ENCODE results near the gene F10.

The F10 gene

GRCh38 chr13:113140677-113141600, 18.3 kb downstream of the F10 start:
- Mint-ChIP-seq H3K36me3 (no peaks in the 10 kb centered on the region), H3K9me3 (no peaks in the 10 kb centered on the region), H3K4me3 (no peak overlapping the region), H3K4me1 (no peaks in the 10 kb centered on the region), H3K27ac (no peak overlapping the region), H3K27me3 (peaks cover 3% of the 10 kb centered on the region)
- DNase-seq (ENCODE audit: low spot score in 2 of 2) (no peak), ATAC-seq (ENCODE audit: low read depth) (no peak)

- H3K4me1 Mint-ChIP-seq, result no peaks in the 10 kb centered on the region
- no peak overlapping the region for H3K4me3 Mint-ChIP-seq
- peaks cover 3% of the 10 kb centered on the region for H3K27me3 Mint-ChIP-seq
- DNase-seq (ENCODE audit: low spot score in 2 of 2) (no peak), ATAC-seq (ENCODE audit: low read depth) (no peak)
- no peaks in the 10 kb centered on the region for H3K36me3 Mint-ChIP-seq
- no peaks in the 10 kb centered on the region for H3K9me3 Mint-ChIP-seq
- no peak overlapping the region for H3K27ac Mint-ChIP-seq
These were observed 19.0 kb downstream of the F10 start for GRCh38 chr13:113141601-113141970.

DNA sequence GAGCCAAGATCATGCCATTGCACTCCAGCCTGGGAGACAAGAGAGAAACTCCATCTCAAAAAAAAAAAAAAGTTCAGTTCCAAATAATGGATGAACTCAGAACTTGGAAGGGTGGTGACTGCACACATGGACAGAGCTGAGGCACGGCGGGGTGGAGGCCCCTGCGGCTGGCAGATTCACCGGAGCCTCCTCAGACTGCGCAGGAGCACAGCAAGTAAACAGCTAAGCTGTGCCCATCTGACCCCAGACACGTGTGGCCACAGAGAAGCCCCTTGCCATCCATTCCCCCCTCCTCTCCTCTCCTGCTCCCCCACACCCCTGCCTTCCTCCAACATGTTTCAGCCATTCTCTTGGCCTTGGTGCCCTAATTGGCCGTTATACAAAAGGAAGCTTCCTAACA, 20.3 kb downstream of the F10 start:
- H3K9me3 Mint-ChIP-seq, result no peaks in the 10 kb centered on the region
- no peak for DNase-seq (ENCODE audit: low spot score in 2 of 2)
- no peaks in the 10 kb centered on the region for H3K36me3 Mint-ChIP-seq
- ATAC-seq (ENCODE audit: low read depth), result no peak
- H3K4me1 Mint-ChIP-seq, result no peaks in the 10 kb centered on the region
- no peak overlapping the region for H3K4me3 Mint-ChIP-seq
- peaks cover 10% of the 10 kb centered on the region for H3K27me3 Mint-ChIP-seq
- no peak overlapping the region for H3K27ac Mint-ChIP-seq

- ATAC-seq (ENCODE audit: low read depth) (no peak), DNase-seq (ENCODE audit: low spot score in 2 of 2) (no peak)
- H3K9me3 Mint-ChIP-seq, result no peaks in the 10 kb centered on the region
- H3K4me1 Mint-ChIP-seq, result no peaks in the 10 kb centered on the region
- H3K36me3 Mint-ChIP-seq, result no peaks in the 10 kb centered on the region
- H3K27ac Mint-ChIP-seq, result no peak overlapping the region
- peaks cover 12% of the 10 kb centered on the region for H3K27me3 Mint-ChIP-seq
- no peak overlapping the region for H3K4me3 Mint-ChIP-seq
These were observed 21.1 kb downstream of the F10 start for GRCh38 chr13:113143466-113144254.

DNA sequence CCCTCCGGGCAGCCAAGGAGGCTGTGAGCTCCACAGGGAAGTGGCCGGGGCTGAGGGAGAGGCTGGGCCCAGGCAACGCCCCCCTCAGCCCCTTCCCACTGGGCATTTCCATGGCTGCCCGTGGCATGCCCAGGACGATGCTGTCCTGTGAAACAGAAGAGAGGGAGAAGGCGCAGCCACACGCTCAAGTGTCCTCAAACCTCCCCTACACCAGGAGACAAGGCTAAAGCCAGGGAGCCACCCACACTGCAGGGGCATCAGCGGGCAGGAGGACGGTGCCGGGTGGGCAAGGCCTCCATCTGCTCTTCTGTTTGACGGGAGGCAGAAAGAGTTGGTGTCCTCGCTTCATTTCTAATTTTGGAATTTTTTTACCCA, 21.6 kb downstream of the F10 start:
- ATAC-seq (ENCODE audit: low read depth) (no peak), DNase-seq (ENCODE audit: low spot score in 2 of 2) (no peak)
- Mint-ChIP-seq H3K27ac (no peak overlapping the region), H3K4me1 (no peaks in the 10 kb centered on the region), H3K9me3 (no peaks in the 10 kb centered on the region), H3K36me3 (no peaks in the 10 kb centered on the region), H3K4me3 (no peak overlapping the region), H3K27me3 (peaks cover 15% of the 10 kb centered on the region)

DNA sequence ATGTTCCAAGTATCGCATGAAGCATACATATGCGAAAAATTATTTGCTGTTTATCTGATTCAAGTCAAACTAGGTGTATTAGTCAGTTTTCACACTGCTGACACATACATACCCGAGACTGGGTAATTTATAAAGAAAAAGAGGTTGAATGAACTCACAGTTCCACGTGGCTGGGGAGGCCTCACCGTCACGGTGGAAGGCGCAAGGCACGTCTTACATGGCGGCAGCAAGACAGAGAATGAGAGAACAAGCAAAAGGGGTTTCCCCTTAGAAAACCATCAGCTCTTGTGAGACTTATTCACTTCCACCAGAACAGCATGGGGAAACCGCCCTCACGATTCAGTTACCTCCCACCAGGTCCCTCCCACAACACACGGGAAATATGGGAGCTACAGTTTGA, 22.9 kb downstream of the F10 start:
- Mint-ChIP-seq H3K4me1 (no peaks in the 10 kb centered on the region), H3K36me3 (no peaks in the 10 kb centered on the region), H3K4me3 (no peak overlapping the region), H3K27me3 (peaks cover 16% of the 10 kb centered on the region), H3K27ac (no peak overlapping the region), H3K9me3 (no peaks in the 10 kb centered on the region)
- ATAC-seq (ENCODE audit: low read depth) (no peak), DNase-seq (ENCODE audit: low spot score in 2 of 2) (no peak)

GRCh38 chr13:113145911-113146598, 23.5 kb downstream of the F10 start:
- ATAC-seq (ENCODE audit: low read depth), result no peak
- Mint-ChIP-seq H3K27ac (no peak overlapping the region), H3K9me3 (no peaks in the 10 kb centered on the region), H3K36me3 (no peaks in the 10 kb centered on the region), H3K27me3 (peaks cover 16% of the 10 kb centered on the region), H3K4me3 (no peak overlapping the region), H3K4me1 (no peaks in the 10 kb centered on the region)
- DNase-seq (ENCODE audit: low spot score in 2 of 2), result no peak

GRCh38 chr13:113146750-113147149, 24.2 kb downstream of the F10 start:
- no peak overlapping the region for H3K4me3 Mint-ChIP-seq
- H3K9me3 Mint-ChIP-seq, result no peaks in the 10 kb centered on the region
- DNase-seq (ENCODE audit: low spot score in 2 of 2) (no peak), ATAC-seq (ENCODE audit: low read depth) (no peak)
- H3K27me3 Mint-ChIP-seq, result peaks cover 22% of the 10 kb centered on the region
- H3K4me1 Mint-ChIP-seq, result peaks cover 3% of the 10 kb centered on the region
- H3K27ac Mint-ChIP-seq, result no peak overlapping the region
- no peaks in the 10 kb centered on the region for H3K36me3 Mint-ChIP-seq

DNA sequence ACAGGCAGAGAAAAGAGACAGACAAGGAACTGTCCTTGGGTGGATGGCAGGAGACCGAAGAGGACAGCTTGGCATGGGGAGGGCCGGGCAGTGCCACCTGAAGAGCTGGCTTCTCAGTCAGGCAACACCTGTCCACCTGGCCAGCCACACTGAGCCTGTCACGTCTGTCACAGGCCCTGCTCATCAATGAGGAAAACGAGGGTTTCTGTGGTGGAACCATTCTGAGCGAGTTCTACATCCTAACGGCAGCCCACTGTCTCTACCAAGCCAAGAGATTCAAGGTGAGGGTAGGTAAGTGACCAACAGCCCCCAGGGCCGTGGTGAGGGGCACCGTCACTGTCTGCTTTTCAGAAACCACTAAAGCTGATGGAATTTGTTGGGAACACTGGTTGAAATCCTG, 24.6 kb downstream of the F10 start:
- no peaks in the 10 kb centered on the region for H3K9me3 Mint-ChIP-seq
- peaks cover 4% of the 10 kb centered on the region for H3K4me1 Mint-ChIP-seq
- H3K27ac Mint-ChIP-seq, result no peak overlapping the region
- H3K36me3 Mint-ChIP-seq, result no peaks in the 10 kb centered on the region
- ATAC-seq (ENCODE audit: low read depth) (no peak), DNase-seq (ENCODE audit: low spot score in 2 of 2) (no peak)
- H3K4me3 Mint-ChIP-seq, result no peak overlapping the region
- H3K27me3 Mint-ChIP-seq, result peaks cover 23% of the 10 kb centered on the region

GRCh38 chr13:113148407-113148806, 25.8 kb downstream of the F10 start:
- Mint-ChIP-seq H3K4me1 (peaks cover 10% of the 10 kb centered on the region), H3K4me3 (no peak overlapping the region), H3K27ac (no peak overlapping the region), H3K36me3 (peaks cover 2% of the 10 kb centered on the region), H3K27me3 (peaks cover 27% of the 10 kb centered on the region), H3K9me3 (no peaks in the 10 kb centered on the region)
- ATAC-seq (ENCODE audit: low read depth) (no peak), DNase-seq (ENCODE audit: low spot score in 2 of 2) (no peak)

DNA sequence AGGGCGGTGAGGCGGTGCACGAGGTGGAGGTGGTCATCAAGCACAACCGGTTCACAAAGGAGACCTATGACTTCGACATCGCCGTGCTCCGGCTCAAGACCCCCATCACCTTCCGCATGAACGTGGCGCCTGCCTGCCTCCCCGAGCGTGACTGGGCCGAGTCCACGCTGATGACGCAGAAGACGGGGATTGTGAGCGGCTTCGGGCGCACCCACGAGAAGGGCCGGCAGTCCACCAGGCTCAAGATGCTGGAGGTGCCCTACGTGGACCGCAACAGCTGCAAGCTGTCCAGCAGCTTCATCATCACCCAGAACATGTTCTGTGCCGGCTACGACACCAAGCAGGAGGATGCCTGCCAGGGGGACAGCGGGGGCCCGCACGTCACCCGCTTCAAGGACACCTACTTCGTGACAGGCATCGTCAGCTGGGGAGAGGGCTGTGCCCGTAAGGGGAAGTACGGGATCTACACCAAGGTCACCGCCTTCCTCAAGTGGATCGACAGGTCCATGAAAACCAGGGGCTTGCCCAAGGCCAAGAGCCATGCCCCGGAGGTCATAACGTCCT, 26.4 kb downstream of the F10 start:
- no peak for ATAC-seq (ENCODE audit: low read depth)
- peaks cover 10% of the 10 kb centered on the region for H3K4me1 Mint-ChIP-seq
- no peak overlapping the region for H3K4me3 Mint-ChIP-seq
- H3K9me3 Mint-ChIP-seq, result no peaks in the 10 kb centered on the region
- peaks cover 27% of the 10 kb centered on the region for H3K27me3 Mint-ChIP-seq
- no peak for DNase-seq (ENCODE audit: low spot score in 2 of 2)
- no peak overlapping the region for H3K27ac Mint-ChIP-seq
- peaks cover 2% of the 10 kb centered on the region for H3K36me3 Mint-ChIP-seq

DNA sequence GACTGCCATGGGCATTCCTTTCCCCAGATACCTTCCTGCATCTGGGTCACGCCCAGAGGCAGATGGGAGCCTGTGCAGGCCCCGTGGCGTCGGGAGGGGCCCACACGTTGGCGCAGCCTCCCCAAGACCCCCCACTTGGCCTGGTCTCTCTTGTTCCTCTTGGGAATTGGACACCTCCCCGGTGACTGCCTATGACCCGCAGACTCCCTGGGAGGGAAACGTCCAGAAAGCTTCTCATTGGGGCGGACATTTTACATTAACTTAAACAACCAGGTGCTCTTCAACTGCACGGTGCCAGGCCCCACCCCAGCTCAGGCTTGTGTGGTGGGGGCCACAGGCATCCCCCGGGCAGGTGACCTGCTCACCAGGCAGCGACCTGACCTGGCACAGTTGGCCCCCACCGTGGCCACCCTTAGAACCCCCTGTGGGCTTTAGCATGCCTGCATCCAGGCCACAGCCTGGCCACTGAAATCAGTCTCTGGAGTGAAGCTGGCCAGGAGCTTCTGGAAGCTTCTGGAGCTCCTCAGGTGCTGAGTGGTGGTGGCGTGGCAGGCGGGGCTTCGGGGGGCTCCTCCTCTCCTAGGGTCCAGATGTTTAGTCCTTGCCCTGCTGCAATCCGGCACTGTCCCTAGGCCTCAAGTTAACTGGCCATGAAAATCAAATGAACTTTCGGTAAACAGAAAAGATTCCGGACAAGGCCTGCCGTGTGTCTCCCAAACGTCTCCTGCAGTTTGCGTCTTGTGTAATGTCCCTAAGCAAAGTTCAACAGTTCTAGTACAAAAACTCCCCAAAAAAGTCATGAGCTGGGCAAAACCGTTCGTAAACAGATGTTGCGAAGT, 27.3 kb downstream of the F10 start:
- Mint-ChIP-seq H3K36me3 (peaks cover 2% of the 10 kb centered on the region), H3K9me3 (peaks cover 1% of the 10 kb centered on the region), H3K27me3 (peaks cover 27% of the 10 kb centered on the region), H3K4me3 (no peak overlapping the region), H3K4me1 (peaks cover 10% of the 10 kb centered on the region), H3K27ac (no peak overlapping the region)
- DNase-seq (ENCODE audit: low spot score in 2 of 2), result no peak
- no peak for ATAC-seq (ENCODE audit: low read depth)

DNA sequence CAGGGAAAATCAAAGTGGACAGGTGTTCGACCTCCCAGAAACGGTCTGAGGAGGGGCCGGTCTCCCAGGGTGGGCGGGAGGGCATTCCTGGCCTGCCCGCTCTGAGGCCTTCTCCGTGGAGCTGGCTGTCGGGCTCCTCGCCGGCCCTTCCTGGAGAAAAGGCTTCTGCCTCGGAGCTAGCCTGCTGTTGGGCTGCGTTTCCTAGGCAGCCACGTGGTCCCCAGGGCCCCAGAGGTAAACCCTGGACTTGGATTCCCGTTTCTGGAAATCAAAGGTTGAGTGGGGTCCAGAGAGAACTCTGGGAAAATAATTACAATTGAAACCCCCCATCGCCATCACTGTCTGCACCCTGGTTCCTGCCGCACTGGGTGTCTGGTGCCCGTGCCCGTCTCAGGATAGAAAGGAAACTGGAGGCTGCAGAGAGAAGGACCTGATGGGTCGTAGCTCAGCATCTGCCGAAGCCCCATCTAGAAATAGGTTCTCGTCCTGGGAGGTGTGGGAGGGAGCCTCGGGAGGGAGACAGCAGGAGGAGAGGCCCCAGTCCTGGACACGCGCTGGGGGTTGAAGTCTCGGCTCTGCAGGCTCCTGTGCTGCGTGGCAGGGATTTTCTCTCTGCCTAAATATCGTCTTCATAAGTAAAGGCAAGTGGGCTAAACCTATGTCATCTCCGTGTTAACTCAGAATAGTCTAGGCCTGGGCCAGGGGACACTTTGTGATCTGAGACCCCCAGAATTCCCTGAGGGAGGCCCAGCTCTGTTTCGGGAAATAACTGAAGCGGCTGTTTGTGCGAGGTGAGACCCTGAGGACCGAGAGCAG, 28.2 kb downstream of the F10 start:
- DNase-seq (ENCODE audit: low spot score in 2 of 2) (no peak), ATAC-seq (ENCODE audit: low read depth) (no peak)
- Mint-ChIP-seq H3K36me3 (peaks cover 5% of the 10 kb centered on the region), H3K4me3 (no peak overlapping the region), H3K27ac (no peak overlapping the region), H3K27me3 (peaks cover 27% of the 10 kb centered on the region), H3K9me3 (peaks cover 7% of the 10 kb centered on the region), H3K4me1 (peaks cover 10% of the 10 kb centered on the region)
